Mononuclear cell (primary cell): ENCODE data around the gene CACNA2D3. TPM values are rescaled to one million over a fixed set of nuclear protein-coding genes. Genes with fewer than 3 reads are reported as not detected.
"Not testable (repeated sequence)": the region's sequence is repeated elsewhere in the genome, so short reads cannot be mapped to it uniquely, and the experiment has no call there.

Experiments used
- H3K27me3 ChIP-seq: 2 replicates; pipeline ENCODE4 v1.6.0; 2011; ENCODE audit warnings: low read length, control low read depth; ENCODE audit not compliant: insufficient read depth
- H3K4me1 ChIP-seq: 2 replicates; pipeline ENCODE4 v1.5.1; 2011; ENCODE audit warnings: mild to moderate bottlenecking, low read length, control low read depth; ENCODE audit not compliant: insufficient read depth
- H3K4me3 ChIP-seq: 2 replicates; pipeline ENCODE4 v1.5.1; 2011; ENCODE audit warnings: mild to moderate bottlenecking, low read length, moderate library complexity
- H3K9me3 ChIP-seq: 2 replicates; pipeline ENCODE4 v1.5.1; 2011; ENCODE audit warnings: low read depth, mild to moderate bottlenecking, control low read depth, low read length
- total RNA-seq: library from RNA; depleted of rRNA; stranded (reverse); fragments of >200 nt; gene quantifications from one replicate; pipeline ENCODE4 v1.2.3, GENCODE V29; 2012

Gene CACNA2D3
- total RNA-seq, 1 donor, result 2.0 TPM

- H3K9me3 ChIP-seq, result no peaks in the 10 kb centered on the region
- no peaks in the 10 kb centered on the region for H3K4me1 ChIP-seq
- H3K27me3 ChIP-seq, result no peaks in the 10 kb centered on the region
- H3K4me3 ChIP-seq, result no peak overlapping the region
These were observed 855.1 kb downstream of the CACNA2D3 start for GRCh38 chr3:54977439-54977838.

DNA sequence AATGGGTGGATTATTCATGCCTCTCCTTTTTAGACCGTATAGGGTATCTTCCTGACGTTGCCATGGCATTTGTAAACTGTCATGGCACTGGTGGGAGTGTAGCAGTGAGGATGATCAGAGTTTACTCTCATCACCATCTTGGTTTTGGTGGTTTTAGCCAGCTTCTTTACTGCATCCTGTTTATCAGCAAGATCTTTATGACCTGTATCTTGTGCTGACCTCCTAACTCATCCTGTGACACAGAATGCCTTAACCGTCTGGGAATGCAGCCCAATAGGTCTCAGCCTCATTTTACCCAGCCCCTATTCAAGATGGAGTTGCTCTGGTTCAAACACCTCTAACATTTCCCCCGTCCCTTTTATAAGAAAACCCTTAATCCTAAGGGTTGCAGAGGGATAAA, 855.6 kb downstream of the CACNA2D3 start:
- not testable (repeated sequence) for H3K27me3 ChIP-seq, H3K9me3 ChIP-seq

DNA sequence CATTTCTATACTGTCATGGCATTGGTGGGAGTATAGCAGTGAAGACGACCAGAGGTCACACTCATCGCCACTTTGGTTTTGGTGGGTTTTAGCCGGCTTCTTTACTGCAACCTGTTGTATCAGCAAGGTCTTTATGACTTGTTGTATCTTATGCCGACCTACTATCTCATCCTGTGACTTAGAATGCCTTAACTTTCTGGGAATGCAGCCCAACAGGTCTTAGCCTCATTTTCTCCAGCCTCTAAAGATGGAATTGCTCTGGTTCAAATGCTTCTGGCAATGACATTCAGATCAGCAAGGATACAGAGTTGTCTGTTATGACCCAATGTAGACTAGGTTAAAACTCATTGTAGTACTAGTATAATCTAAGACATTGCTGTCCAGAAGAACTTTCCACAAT, 860.5 kb downstream of the CACNA2D3 start:
- peaks cover 29% of the 10 kb centered on the region for H3K4me1 ChIP-seq
- no peak overlapping the region for H3K4me3 ChIP-seq
- H3K27me3 ChIP-seq, result no peaks in the 10 kb centered on the region
- H3K9me3 ChIP-seq, result no peaks in the 10 kb centered on the region

More for the DNA sequence above, 855.6 kb downstream of the CACNA2D3 start:
- not testable (repeated sequence) for H3K4me3 ChIP-seq, H3K4me1 ChIP-seq

- Histone ChIP-seq H3K4me1 (peaks cover 35% of the 10 kb centered on the region), H3K4me3 (no peak overlapping the region), H3K27me3 (no peaks in the 10 kb centered on the region), H3K9me3 (no peaks in the 10 kb centered on the region)
These were observed 861.1 kb downstream of the CACNA2D3 start for GRCh38 chr3:54983266-54984099.

DNA sequence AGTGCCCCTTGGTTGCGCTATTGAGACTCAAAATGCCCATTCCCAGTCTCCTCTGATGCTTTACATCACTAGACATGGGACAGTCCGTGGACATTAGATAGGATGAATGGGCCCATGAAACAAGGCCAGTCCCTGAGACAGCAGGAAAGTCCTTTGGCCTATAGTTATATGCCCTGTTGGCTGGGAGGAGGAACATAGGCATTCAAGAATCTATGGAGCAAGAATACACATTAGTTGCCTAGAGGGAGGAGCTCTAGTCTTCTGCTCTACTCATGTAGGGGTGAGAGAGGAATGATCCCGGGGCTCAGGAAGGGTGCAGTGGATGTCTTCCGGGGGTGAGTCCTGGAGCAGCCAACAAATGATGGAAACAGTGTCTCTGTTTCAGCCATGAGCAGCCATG, 863.5 kb downstream of the CACNA2D3 start:
- Histone ChIP-seq H3K9me3 (no peaks in the 10 kb centered on the region), H3K4me1 (peaks cover 51% of the 10 kb centered on the region), H3K27me3 (no peaks in the 10 kb centered on the region), H3K4me3 (no peak overlapping the region)

DNA sequence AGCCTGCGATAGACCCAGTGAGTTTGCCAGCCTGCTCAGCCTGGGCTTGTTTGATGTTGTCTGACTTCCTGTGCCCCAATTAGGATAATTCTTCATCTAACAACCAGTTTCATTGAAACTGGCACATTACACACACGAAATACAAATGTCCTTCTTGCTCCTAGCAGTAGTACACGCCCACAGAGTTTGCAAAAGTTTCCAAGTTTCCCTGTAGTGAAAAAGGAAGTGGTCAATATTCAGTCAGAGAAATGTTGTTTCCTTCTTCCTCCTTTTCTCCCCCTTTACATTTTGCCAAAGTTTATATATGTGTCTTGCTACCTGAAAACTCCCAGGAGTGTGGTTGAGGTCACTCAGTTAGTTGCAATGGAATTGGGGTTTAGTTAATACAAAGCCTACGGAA, 863.9 kb downstream of the CACNA2D3 start:
- Histone ChIP-seq H3K9me3 (no peaks in the 10 kb centered on the region), H3K4me1 (peaks cover 51% of the 10 kb centered on the region), H3K27me3 (no peaks in the 10 kb centered on the region), H3K4me3 (no peak overlapping the region)

DNA sequence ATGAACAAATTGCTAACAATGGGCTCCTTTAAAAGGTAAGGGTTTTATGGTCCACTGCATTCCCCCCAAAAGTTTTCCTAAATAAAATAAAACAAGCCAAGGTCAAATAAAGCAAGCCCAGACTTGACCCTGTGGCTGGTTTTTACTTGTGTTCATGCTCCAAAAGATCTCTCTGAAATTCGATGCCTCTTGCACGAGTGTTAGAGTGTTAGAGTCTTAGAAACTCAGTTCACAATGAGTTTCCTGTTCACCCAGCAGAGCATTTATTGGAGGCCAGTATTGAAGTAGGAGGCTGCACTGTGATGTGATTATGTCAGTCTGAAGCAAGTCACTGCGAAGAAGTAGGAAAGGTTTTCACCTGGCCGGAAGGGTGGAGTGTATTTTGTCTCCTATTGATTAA, 865.4 kb downstream of the CACNA2D3 start:
- no peaks in the 10 kb centered on the region for H3K9me3 ChIP-seq
- H3K4me1 ChIP-seq, result peaks cover 51% of the 10 kb centered on the region

DNA sequence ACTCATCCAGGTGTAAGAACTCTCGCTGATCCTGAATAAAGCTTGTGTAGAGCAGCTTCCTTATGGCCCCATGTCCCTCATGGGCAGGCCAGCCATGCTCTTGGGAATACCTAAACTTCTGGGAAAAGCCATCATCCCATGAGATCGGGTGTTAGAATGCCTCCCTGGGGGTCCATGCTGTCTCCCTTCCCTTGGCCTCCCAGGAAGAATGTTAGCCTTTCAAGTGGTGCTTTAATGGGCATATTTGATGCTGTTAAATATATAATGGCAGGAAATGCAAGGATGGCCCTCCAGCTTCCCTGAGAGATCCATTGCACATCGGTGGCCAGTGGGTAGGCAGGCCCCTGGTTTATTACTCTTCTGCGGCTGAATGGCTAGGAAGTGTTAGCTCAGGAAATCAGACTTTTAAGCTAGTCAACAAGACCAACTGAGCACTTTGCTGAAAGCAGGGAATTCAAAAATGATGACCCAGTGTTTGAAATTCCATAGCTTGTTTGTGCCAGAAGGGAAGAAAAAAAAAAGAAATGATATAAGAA, 866.0 kb downstream of the CACNA2D3 start:
- Histone ChIP-seq H3K27me3 (no peaks in the 10 kb centered on the region), H3K4me3 (no peak overlapping the region), H3K9me3 (no peaks in the 10 kb centered on the region), H3K4me1 (peaks cover 51% of the 10 kb centered on the region)

More for the DNA sequence above, 865.4 kb downstream of the CACNA2D3 start:
- no peaks in the 10 kb centered on the region for H3K27me3 ChIP-seq
- H3K4me3 ChIP-seq, result no peak overlapping the region

DNA sequence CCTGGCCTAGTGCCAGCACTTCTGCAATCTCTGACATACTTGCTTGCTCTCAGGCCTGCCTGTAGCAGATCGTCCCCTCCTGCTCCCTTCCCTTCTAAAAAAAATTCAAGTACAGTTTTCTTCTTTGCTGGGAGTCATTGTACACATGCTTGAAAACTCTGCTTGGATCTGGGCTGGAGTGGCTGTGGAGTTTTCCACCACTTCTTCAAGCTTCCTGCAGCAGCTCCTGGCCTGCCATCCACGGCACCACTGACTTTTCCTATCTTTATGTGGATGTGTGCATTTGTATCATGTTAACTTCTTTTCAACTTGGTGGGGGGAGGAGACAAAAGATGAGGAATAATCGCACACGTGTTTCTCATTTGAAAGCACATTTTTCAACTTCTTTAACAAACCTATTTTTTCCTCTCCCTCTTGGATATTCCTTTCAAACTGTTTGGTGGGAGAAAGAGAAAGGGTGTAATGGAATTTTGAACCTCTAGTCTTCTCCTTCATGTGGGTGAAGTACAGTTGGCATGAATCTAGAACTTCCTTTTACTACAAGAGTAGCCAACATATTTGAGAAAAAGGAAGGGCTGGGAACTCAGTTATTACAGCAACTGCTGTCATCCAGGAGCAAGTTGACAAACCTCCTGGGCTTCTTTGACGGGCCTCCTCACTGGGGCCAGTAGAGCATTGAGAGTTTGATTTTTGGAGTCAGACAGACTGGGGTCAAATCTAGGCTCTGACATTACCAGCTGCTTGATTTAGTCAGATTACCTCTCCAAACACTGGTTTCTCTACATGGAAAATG, 866.7 kb downstream of the CACNA2D3 start:
- H3K27me3 ChIP-seq, result no peaks in the 10 kb centered on the region
- H3K4me1 ChIP-seq, result peaks cover 51% of the 10 kb centered on the region
- no peaks in the 10 kb centered on the region for H3K9me3 ChIP-seq
- no peak overlapping the region for H3K4me3 ChIP-seq

- no peaks in the 10 kb centered on the region for H3K27me3 ChIP-seq
- H3K4me3 ChIP-seq, result no peak overlapping the region
- no peaks in the 10 kb centered on the region for H3K9me3 ChIP-seq
- H3K4me1 ChIP-seq, result peaks cover 10% of the 10 kb centered on the region
These were observed 871.8 kb downstream of the CACNA2D3 start for GRCh38 chr3:54994111-54994513.

- no peaks in the 10 kb centered on the region for H3K4me1 ChIP-seq
These were observed 876.8 kb downstream of the CACNA2D3 start for GRCh38 chr3:54999159-54999558.

DNA sequence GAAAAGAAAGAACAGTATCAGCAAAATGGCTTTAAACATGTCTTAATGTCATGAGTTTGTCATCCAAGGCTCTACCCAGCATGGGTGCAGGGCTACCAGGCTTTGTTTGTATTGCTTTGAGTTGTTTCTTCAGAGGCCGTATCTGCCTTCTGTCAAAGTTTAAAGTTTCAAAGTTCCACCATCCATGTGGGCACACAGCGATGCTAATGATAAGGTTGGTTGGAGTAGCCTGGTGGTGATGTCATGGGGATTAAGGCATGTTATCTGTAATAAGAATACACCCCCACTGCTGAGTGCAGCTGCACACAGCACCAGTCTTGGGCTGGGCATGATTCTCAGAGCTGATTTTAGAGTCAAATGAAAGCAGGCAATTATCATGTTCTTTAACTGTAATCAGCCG, 877.5 kb downstream of the CACNA2D3 start:
- Histone ChIP-seq H3K27me3 (no peaks in the 10 kb centered on the region), H3K4me3 (no peak overlapping the region), H3K9me3 (no peaks in the 10 kb centered on the region), H3K4me1 (no peaks in the 10 kb centered on the region)

More at GRCh38 chr3:54999159-54999558, 876.8 kb downstream of the CACNA2D3 start:
- H3K4me3 ChIP-seq, result no peak overlapping the region
- H3K27me3 ChIP-seq, result no peaks in the 10 kb centered on the region
- H3K9me3 ChIP-seq, result no peaks in the 10 kb centered on the region

GRCh38 chr3:55000546-55000945, 878.2 kb downstream of the CACNA2D3 start:
- Histone ChIP-seq H3K27me3 (no peaks in the 10 kb centered on the region), H3K4me3 (no peak overlapping the region), H3K4me1 (no peaks in the 10 kb centered on the region), H3K9me3 (no peaks in the 10 kb centered on the region)

GRCh38 chr3:55000953-55001352, 878.6 kb downstream of the CACNA2D3 start:
- H3K27me3 ChIP-seq, result no peaks in the 10 kb centered on the region
- no peak overlapping the region for H3K4me3 ChIP-seq
- no peaks in the 10 kb centered on the region for H3K9me3 ChIP-seq
- H3K4me1 ChIP-seq, result no peaks in the 10 kb centered on the region

GRCh38 chr3:55002416-55002930, 880.1 kb downstream of the CACNA2D3 start:
- H3K4me3 ChIP-seq, result no peak overlapping the region

More at GRCh38 chr3:55002416-55002930, 880.1 kb downstream of the CACNA2D3 start:
- no peaks in the 10 kb centered on the region for H3K4me1 ChIP-seq
- H3K9me3 ChIP-seq, result no peaks in the 10 kb centered on the region
- H3K27me3 ChIP-seq, result no peaks in the 10 kb centered on the region
